Stimulated activated CD8-positive, alpha-beta memory T cell treated with anti-CD3 and anti-CD28 coated beads, Interleukin-4, amount 100 ng/mL, for 1 hour (primary cell): ENCODE results near the gene DDR2.

Experiments
- DNase-seq, 2 donors: peaks; one replicate each; pipeline ENCODE4 v3.0.0-alpha.2; 2020; ENCODE audit warnings: low read depth in 2 of 2, low spot score in 1 of 2

Gene DDR2

DNA sequence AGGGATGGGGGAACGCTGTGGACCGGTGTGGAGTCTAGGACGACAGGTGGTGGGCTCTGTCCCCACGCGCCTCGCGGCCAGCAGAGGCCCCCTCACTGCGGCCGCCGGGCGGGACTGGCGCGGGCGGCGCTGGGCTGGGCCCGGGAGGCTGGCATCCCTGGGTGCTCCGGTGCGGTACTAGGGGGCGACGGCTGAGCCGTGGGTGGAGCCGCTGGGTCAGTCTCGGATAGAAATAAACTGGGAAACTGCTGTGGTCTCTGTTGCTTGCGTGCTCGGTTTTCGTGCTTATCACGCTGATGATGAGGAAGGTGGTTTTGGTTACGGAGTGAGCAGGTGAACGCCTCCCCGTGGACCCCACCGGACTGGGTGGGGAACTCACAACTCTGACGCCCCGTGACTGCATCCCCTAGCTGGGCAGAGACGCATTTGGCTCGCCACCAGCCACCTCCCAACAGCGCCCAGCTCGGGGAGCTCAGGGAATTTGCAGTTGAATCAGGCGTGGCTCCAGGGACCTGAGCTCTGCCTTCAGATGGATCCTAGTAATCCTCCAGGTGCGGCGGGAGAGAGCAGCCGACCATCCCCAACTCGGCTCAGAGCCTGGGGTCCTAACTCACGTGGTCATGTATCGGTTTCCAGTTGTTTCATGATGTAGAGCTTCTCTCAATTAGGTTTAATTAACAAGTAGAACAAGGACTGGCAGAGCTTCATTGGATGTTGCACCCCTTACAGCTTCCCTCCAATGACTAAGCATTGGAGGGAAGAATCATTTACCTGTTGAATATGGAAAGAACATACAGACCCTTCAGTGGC lies 190.3 kb downstream of the DDR2 start:
- no peak for DNase-seq

DNA sequence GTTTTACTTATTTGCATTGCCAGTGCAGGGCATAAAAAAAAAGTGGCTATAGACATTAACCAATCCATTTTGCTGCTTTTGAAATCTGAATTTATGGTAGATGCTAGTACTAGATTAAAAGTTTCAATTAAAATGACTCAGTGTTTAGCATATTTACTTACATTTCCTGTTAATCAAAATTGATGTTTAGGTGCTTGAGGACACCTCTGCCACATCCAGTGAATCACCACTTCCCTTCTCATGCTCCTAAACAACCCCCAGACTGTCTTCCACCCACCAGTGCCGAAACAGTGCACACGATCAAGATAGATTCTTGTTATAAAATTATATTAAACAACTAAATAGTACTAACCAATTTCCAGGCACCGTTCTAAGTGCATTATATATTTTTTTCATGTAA lies 191.0 kb downstream of the DDR2 start:
- DNase-seq, result no peak

DNA sequence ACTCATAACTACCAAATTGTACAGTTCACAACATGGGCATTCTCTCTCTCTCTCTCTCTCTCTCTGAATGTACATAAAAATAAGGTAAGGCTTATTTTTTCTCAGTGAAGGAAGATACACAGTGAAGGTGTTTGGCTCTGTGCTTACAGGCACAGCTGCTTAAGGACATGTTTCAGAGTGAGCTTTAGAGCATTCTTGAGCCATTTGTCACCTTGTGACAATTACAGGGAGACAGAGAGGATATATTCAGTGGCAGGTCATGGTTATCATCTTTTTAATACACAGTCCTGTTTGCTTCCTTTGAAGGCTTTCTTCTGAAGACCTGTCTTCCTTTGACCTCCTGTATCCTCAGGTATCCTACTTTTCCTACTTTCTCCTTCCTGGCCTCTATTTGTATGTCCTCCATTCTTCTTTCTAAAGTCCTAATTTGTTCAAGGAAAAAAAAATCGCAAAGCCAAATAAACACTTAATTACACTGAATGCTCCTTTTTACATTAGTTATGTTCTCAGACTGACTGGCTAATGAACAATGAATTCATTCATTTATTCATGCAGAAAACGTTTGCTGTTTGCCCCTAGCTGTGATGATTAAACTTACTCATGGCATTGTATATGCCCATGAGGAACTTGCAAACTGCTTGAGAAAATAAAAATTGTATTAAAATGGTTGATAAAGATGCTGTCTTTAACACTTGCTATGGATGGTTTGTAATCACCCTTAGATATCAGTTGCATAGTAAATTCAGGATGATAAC lies 191.7 kb downstream of the DDR2 start:
- no peak for DNase-seq

DNA sequence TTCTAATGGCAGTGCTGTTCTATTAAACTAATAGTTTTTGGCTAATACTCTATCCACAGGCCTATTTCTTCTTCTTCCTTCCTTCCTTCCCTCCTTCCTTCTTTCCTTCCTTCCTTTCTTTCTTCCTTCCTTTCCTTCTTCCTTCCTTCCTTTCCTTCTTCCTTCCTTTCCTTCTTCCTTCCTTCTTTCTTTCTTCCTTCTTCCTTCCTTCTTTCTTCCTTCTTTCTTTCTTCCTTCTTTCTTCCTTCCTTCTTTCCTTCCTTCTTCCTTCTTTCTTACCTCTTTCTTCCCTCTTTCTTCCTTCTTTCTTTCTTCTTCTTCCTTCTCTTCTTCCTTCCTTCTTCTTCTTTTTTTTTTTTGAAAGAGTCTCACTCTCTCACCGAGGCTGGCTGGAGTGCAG lies 197.0 kb downstream of the DDR2 start:
- no peak for DNase-seq

DNA sequence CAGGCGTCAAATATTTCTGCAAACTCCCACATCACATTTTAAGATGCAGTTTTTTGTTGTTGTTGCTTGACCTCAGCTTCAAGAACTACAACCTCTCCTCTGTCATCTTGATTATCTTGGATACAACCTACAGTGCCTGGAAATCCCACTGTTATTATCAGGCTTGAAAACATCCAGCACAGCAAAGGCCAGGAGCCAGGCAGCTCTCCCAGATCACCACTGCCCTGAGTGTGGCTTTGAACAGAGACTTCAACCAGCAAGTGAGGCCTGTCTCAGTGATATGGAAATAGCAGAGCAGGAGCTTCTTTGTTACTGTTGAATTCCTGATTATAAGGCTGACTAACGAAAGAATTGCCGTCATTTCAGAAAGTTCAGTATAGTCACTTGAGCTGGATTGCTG lies 200.2 kb downstream of the DDR2 start:
- DNase-seq, result no peak

DNA sequence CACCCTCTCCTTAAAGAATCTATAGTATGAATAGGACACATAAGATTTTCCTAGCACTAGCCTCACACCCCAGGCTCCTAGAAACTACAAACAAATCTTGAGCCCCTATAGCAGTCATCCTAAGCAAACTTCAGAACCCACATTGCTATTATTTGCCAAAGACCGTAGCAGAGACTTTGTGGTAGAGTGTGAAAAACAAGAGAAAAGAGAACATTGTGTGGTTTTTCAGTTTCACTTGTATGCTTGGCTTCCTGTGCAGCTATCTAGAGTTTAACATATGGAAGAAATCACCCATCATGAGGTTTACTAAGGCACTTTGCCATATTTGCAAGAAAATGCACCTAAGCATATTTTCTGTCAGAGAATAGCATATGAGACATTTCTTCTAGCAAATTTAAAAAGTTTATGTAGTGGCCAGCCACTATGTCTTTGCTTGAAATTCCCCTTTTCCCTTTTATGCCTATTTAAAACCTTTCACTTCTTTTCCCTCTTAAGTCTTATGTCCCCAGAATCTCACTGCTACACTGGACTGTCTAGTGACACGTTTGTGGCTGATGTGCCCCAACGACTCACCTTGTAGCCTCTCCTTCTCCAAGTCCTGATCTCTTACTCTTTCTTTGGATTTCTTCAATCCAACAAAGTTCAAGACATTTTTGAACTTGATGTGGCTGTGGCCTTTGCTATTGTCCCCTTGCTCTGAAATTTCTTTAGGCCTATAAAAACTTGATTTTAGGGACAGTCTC lies 203.1 kb downstream of the DDR2 start:
- DNase-seq, result no peak
